RWPE1 (cell line): ENCODE measurements around the gene TSEN15.
A peak's percentile ranks its signal among the peaks of the same experiment; 100 is the strongest.

Source experiments
- CTCF ChIA-PET: fragments of 350-600 bp; sonication (Branson Sonifier 250); formaldehyde crosslinking; extraction: SDS; loops from one replicate; lab custom pipeline; 2021; lab: Yijun Ruan, JAX
- POLR2A ChIA-PET: fragments of 400-600 bp; formaldehyde crosslinking; extraction: SDS; loops from one replicate; lab custom pipeline; 2020; ENCODE audit warnings: antibody characterized with exemption; ENCODE audit not compliant: low non-redundant PET; lab: Yijun Ruan, JAX
- DNase-seq: peaks from one replicate; pipeline ENCODE4 v3.0.0; 2012; ENCODE audit warnings: low spot score
- H3K27ac ChIP-seq: fragments of 450-650 bp; 2 replicates; pipeline ENCODE4 v1.5.1; 2017
- CTCF ChIP-seq: fragments of 450-650 bp; conservative IDR thresholded peaks from 2 replicates; pipeline ENCODE4 v1.5.1; 2017; ENCODE audit warnings: low read depth, mild to moderate bottlenecking

TSEN15 gene

GRCh38 chr1:184051485-184052193 lies at the start of gene TSEN15:
Gene TSEN15, plus strand, starts transcription at chr1:184051730. Its CDS starts 26 bp downstream, at chr1:184051756.
- peak; percentile 81 for DNase-seq
- POLR2A ChIA-PET = no interaction called here
- no peak for TF ChIP-seq CTCF
- peak within 1 kb of the TSS; percentile 84 for H3K27ac ChIP-seq
- CTCF ChIA-PET = interaction anchor here (0.7 to 0.9 kb wide), 2 partner anchors 112 to 418 kb away, joined by 3 read pairs; no protein-coding TSS in a partner anchor

GRCh38 chr1:184002071-184002470 lies 49.5 kb upstream of the TSEN15 start:
- no peak for TF ChIP-seq CTCF
- no peak overlapping the region for H3K27ac ChIP-seq
- ChIA-PET POLR2A (no interaction called here), CTCF (interaction anchor here (0.5 kb wide), 1 partner anchor 69 kb away, joined by 3 read pairs; no protein-coding TSS in a partner anchor)
- peak; percentile 45 for DNase-seq

- POLR2A ChIA-PET = no interaction called here
- H3K27ac ChIP-seq = no peak overlapping the region
- CTCF ChIA-PET = interaction anchor here (0.7 kb wide), 1 partner anchor 51 kb away, joined by 3 read pairs; no protein-coding TSS in a partner anchor
- TF ChIP-seq CTCF = no peak
- DNase-seq = no peak
These were observed 46.6 kb upstream of the TSEN15 start for GRCh38 chr1:184004935-184005334.

- ChIA-PET POLR2A (no interaction called here), CTCF (interaction anchor here (0.7 kb wide), 1 partner anchor 52 kb away, joined by 3 read pairs; no protein-coding TSS in a partner anchor)
- TF ChIP-seq CTCF = no peak
- H3K27ac ChIP-seq = no peak overlapping the region
- no peak for DNase-seq
These were observed 46.0 kb upstream of the TSEN15 start for GRCh38 chr1:184005506-184005905.

- TF ChIP-seq CTCF = no peak
- CTCF ChIA-PET = no interaction called here
- POLR2A ChIA-PET = no interaction called here
- H3K27ac ChIP-seq = no peak overlapping the region
- no peak for DNase-seq
These were observed 40.7 kb upstream of the TSEN15 start for GRCh38 chr1:184010788-184011187.

GRCh38 chr1:184012187-184012586 lies 39.3 kb upstream of the TSEN15 start:
- no peak for DNase-seq
- H3K27ac ChIP-seq = no peak overlapping the region
- no peak for TF ChIP-seq CTCF
- ChIA-PET CTCF (no interaction called here), POLR2A (no interaction called here)
